HCT116 (cell line): ENCODE data around the gene SORBS1. TPM values are rescaled to one million over a fixed set of nuclear protein-coding genes. Genes with fewer than 3 reads are reported as not detected.

Experiments
- ATAC-seq: fragments of 200-7000 bp; cut with Tn5 transposase; 2 replicates; pipeline ENCODE4 v1.9.1; 2020; ENCODE audit warnings: mild to moderate bottlenecking, moderate library complexity
- BruUV-seq: library from RNA; stranded (reverse); fragments of 400-500 nt; replicated peaks from 2 replicates; lab custom pipeline; 2021; lab: Mats Ljungman, UMichigan
- CTCF ChIA-PET: fragments of 300-600 bp; sonication (Branson Sonifier 250); formaldehyde crosslinking; loops from one replicate; lab custom pipeline; 2021; ENCODE audit warnings: antibody characterized with exemption; lab: Charles Lee
- POLR2A ChIA-PET: fragments of 300-600, 350-600 bp; sonication (Branson Sonifier 250); formaldehyde crosslinking; loops from one replicate; lab custom pipeline; 2021; ENCODE audit warnings: antibody characterized with exemption; lab: Charles Lee
- RAD21 ChIA-PET, 2 experiments: fragments of 300-600 bp; sonication (Branson Sonifier 250); formaldehyde crosslinking; loops; one replicate each; lab custom pipeline; 2023; ENCODE audit warnings: low total read pairs in 2 of 2; ENCODE audit not compliant: uncharacterized antibody in 2 of 2, unreplicated experiment in 2 of 2, low non-redundant PET in 1 of 2; lab: Charles Lee
- DNase-seq: peaks from one replicate; pipeline ENCODE4 v3.0.0-alpha.2; 2010; ENCODE audit warnings: low read depth, low spot score
- H2AFZ ChIP-seq: fragments of 200-600 bp; shearing (Covaris generic), sonication (generic); 2 replicates; pipeline ENCODE4 v1.6.1; 2017; ENCODE audit warnings: low read depth, mixed run types, mixed read lengths, antibody characterized with exemption, low read length; ENCODE audit not compliant: poor library complexity, severe bottlenecking
- H3K27ac ChIP-seq: 2 replicates; pipeline ENCODE4 v1.5.1; 2012; ENCODE audit warnings: low read depth, low read length
- H3K27me3 ChIP-seq: fragments of 200-600 bp; sonication (generic); 2 replicates; pipeline ENCODE4 v1.6.1; 2016; ENCODE audit warnings: mixed run types, low read length, mixed read lengths; ENCODE audit not compliant: insufficient read depth
- H3K36me3 ChIP-seq, 2 experiments: fragments of 200-500 bp in 1 of 2; fragments of 200-600 bp in 1 of 2; sonication (Bioruptor generic) in 1 of 2; sonication (generic) in 1 of 2; 2 replicates each; pipeline versions ENCODE4 v1.5.1 to v1.6.1; 2014 to 2016; ENCODE audit warnings: low read length in 2 of 2, inconsistent platforms in 1 of 2, mixed read lengths in 1 of 2, mixed run types in 1 of 2; ENCODE audit not compliant: insufficient read depth in 2 of 2, control insufficient read depth in 1 of 2
- H3K4me1 ChIP-seq, 2 experiments: fragments of 200-600 bp in 1 of 2; sonication (generic) in 1 of 2; 2 replicates each; pipeline versions ENCODE4 v1.5.1 to v1.6.1; 2012 to 2017; ENCODE audit warnings: low read length in 2 of 2, inconsistent platforms in 1 of 2, mild to moderate bottlenecking in 1 of 2, mixed read lengths in 1 of 2, mixed run types in 1 of 2, moderate library complexity in 1 of 2; ENCODE audit not compliant: insufficient read depth in 2 of 2, control insufficient read depth in 1 of 2
- H3K4me2 ChIP-seq: fragments of 200-600 bp; sonication (generic); 2 replicates; pipeline ENCODE4 v1.6.1; 2017; ENCODE audit warnings: mixed run types, low read length, mixed read lengths
- H3K4me3 ChIP-seq, 2 experiments: fragments of 200-600 bp in 1 of 2; sonication (generic) in 1 of 2; replicated peaks in 1 of 2; 2 replicates each; pipeline ENCODE4 v1.5.1; 2011 to 2016; ENCODE audit warnings: low read length in 2 of 2, control low read depth in 1 of 2, low read depth in 1 of 2, mild to moderate bottlenecking in 1 of 2, mixed read lengths in 1 of 2, mixed run types in 1 of 2
- H3K79me2 ChIP-seq: fragments of 200-600 bp; sonication (generic); 2 replicates; pipeline ENCODE4 v1.6.1; 2017; ENCODE audit warnings: mild to moderate bottlenecking, mixed run types, low read length, moderate library complexity, mixed read lengths; ENCODE audit not compliant: insufficient read depth
- H3K9ac ChIP-seq: fragments of 200-600 bp; sonication (generic); 2 replicates; pipeline ENCODE4 v1.6.1; 2016; ENCODE audit warnings: low read length, mixed read lengths
- H3K9me2 ChIP-seq: fragments of 200-600 bp; sonication (generic), shearing (Covaris generic); 2 replicates; pipeline ENCODE4 v1.6.1; 2017; ENCODE audit warnings: mixed run types, mild to moderate bottlenecking, moderate library complexity; ENCODE audit not compliant: insufficient read depth
- H3K9me3 ChIP-seq, 2 experiments: fragments of 200-500 bp in 1 of 2; fragments of 200-600 bp in 1 of 2; sonication (Bioruptor generic) in 1 of 2; sonication (generic) in 1 of 2; 2 replicates each; pipeline ENCODE4 v1.6.1; 2014 to 2017; ENCODE audit warnings: low read length in 2 of 2, mixed read lengths in 2 of 2, inconsistent platforms in 1 of 2, low read depth in 1 of 2, mild to moderate bottlenecking in 1 of 2, mixed run types in 1 of 2, moderate library complexity in 1 of 2; ENCODE audit not compliant: control insufficient read depth in 1 of 2, insufficient read depth in 1 of 2
- H4K20me1 ChIP-seq: fragments of 200-600 bp; sonication (generic), shearing (Covaris generic); 2 replicates; pipeline ENCODE4 v1.6.1; 2017; ENCODE audit warnings: mixed run types, mild to moderate bottlenecking, moderate library complexity; ENCODE audit not compliant: insufficient read depth
- ATF3 ChIP-seq: IDR thresholded peaks from 2 replicates; pipeline ENCODE4 v1.6.1; 2012
- CBX3 ChIP-seq: IDR thresholded peaks from 2 replicates; pipeline ENCODE4 v1.6.1; 2012; ENCODE audit warnings: low read depth
- CEBPB ChIP-seq: IDR thresholded peaks from 2 replicates; pipeline ENCODE4 v1.6.1; 2012; ENCODE audit warnings: low read depth
- EZH2phosphoT487 ChIP-seq: fragments of 200-600 bp; IDR thresholded peaks from 2 replicates; pipeline ENCODE4 v1.6.1; 2018; ENCODE audit warnings: antibody characterized with exemption, borderline replicate concordance
- FOSL1 ChIP-seq: IDR thresholded peaks from 2 replicates; pipeline ENCODE4 v1.6.1; 2012; ENCODE audit warnings: low read depth
- MAX ChIP-seq: IDR thresholded peaks from 2 replicates; pipeline ENCODE4 v1.6.1; 2012
- POLR2A ChIP-seq: IDR thresholded peaks from 2 replicates; pipeline ENCODE4 v1.7.0; 2011; ENCODE audit warnings: borderline replicate concordance; ENCODE audit not compliant: insufficient read depth, insufficient read length; ENCODE audit errors: extremely low read depth
- RAD21 ChIP-seq: IDR thresholded peaks from 2 replicates; pipeline ENCODE4 v1.6.1; 2012; ENCODE audit warnings: low read depth, mild to moderate bottlenecking
- SP1 ChIP-seq: IDR thresholded peaks from 2 replicates; pipeline ENCODE4 v1.6.1; 2012; ENCODE audit warnings: low read depth
- TCF7L2 ChIP-seq: IDR thresholded peaks from 2 replicates; pipeline ENCODE4 v1.7.0; 2011; ENCODE audit warnings: borderline replicate concordance, inconsistent platforms; ENCODE audit not compliant: insufficient read depth, insufficient read length; ENCODE audit errors: extremely low read depth
- ZFX ChIP-seq: fragments of 450-650 bp; IDR thresholded peaks from 2 replicates; pipeline ENCODE4 v1.6.1; 2017
- intact Hi-C: fragments of 100-400 bp; cut with micrococcal nuclease; formaldehyde crosslinking; loops from 2 replicates; pipeline ENCODE4 v1.10.0; 2022
- total RNA-seq: library from RNA; stranded (reverse); gene quantifications from one replicate; pipeline ENCODE4 v1.2.1, GENCODE V29; 2021; ENCODE audit not compliant: unreplicated experiment
- TF ChIP-seq, protein P1 (sequence below): IDR thresholded peaks from 2 replicates; pipeline ENCODE4 v1.6.1; 2012; ENCODE audit warnings: low read depth
- TF ChIP-seq, protein P2 (sequence below), 3 experiments: fragments of 200-600 bp in 1 of 3; sonication (generic) in 1 of 3; IDR thresholded peaks in 2 of 3; conservative IDR thresholded peaks in 1 of 3; 2 replicates each; pipeline ENCODE4 v1.5.1; 2012 to 2017; ENCODE audit warnings: low read depth in 2 of 3, low read length in 2 of 3, antibody characterized with exemption in 1 of 3, borderline replicate concordance in 1 of 3, control low read depth in 1 of 3, mild to moderate bottlenecking in 1 of 3, mixed read lengths in 1 of 3, mixed run types in 1 of 3, moderate library complexity in 1 of 3; ENCODE audit not compliant: insufficient read depth in 1 of 3

Gene SORBS1
- total RNA-seq, 1 experiment from 2014 or later = 3.4 TPM

- POLR2A ChIA-PET = no interaction called here
- no peak overlapping the region for H3K27ac ChIP-seq
- H3K27me3 ChIP-seq = no peaks in the 10 kb centered on the region
- CTCF ChIA-PET = no interaction called here
- no peak overlapping the region for H3K4me2 ChIP-seq
- H3K79me2 ChIP-seq = no peaks in the 10 kb centered on the region
- H3K9me3 ChIP-seq = no peaks in the 10 kb centered on the region
- RAD21 ChIA-PET = no interaction called here
- no peak for TF ChIP-seq ATF3
- TF ChIP-seq POLR2A = no peak
- TF ChIP-seq CEBPB = no peak
- no peak overlapping the region for H3K9ac ChIP-seq
- H4K20me1 ChIP-seq = no peaks in the 10 kb centered on the region
- ATAC-seq (no peak), DNase-seq (no peak)
- H3K36me3 ChIP-seq = no peaks in the 10 kb centered on the region
- intact Hi-C loops = no loop called here
- no TSS peak for BruUV-seq
- H3K4me3 ChIP-seq = no peak overlapping the region
- H2AFZ ChIP-seq = no peak overlapping the region
- H3K9me2 ChIP-seq = no peaks in the 10 kb centered on the region
- H3K4me1 ChIP-seq = peaks cover 0 to 16% of the 10 kb centered on the region in 2 experiments; a peak in 2 of 4 replicates
Observed at GRCh38 chr10:95331596-95332130, 229.5 kb downstream of the SORBS1 start.

DNA sequence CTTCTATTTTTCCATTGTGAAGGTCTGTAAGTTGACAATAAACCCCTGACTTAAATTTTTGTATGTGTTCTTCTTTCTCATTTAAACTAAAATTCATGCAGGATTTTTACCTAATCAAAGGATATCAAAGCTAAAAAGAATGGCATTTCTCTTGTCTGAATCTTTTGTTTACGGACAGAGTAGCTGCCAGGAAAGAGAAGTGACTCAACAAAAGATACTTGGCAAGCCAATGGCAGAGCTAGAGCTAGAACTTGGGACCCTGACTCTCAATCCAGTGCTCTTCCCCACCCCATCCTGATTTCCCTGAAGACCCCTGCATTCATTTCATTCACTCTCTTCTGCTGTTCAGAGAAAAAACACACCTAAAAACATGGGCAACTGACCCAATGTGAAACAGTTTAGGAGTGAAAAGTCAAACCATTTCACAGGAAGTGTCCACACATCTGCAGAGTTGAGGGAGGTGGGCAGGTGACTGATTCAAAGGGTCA lies 230.2 kb downstream of the SORBS1 start:
- Histone ChIP-seq H3K9ac (no peak overlapping the region), H3K79me2 (no peaks in the 10 kb centered on the region), H2AFZ (no peak overlapping the region), H4K20me1 (no peaks in the 10 kb centered on the region), H3K4me3 (no peak overlapping the region), H3K27ac (no peak overlapping the region), H3K9me3 (no peaks in the 10 kb centered on the region), H3K4me1 (peaks cover 0 to 16% of the 10 kb centered on the region in 2 experiments; a peak in 2 of 4 replicates), H3K27me3 (no peaks in the 10 kb centered on the region), H3K36me3 (no peaks in the 10 kb centered on the region), H3K9me2 (no peaks in the 10 kb centered on the region), H3K4me2 (no peak overlapping the region)
- intact Hi-C loops = no loop called here
- RAD21 ChIA-PET = no interaction called here
- BruUV-seq = no TSS peak
- TF ChIP-seq RAD21 (no peak), ZFX (no peak), SP1 (no peak), ATF3 (no peak), FOSL1 (no peak), CBX3 (no peak), TCF7L2 (no peak), MAX (no peak), EZH2phosphoT487 (no peak)
- TF ChIP-seq, protein P1, sequence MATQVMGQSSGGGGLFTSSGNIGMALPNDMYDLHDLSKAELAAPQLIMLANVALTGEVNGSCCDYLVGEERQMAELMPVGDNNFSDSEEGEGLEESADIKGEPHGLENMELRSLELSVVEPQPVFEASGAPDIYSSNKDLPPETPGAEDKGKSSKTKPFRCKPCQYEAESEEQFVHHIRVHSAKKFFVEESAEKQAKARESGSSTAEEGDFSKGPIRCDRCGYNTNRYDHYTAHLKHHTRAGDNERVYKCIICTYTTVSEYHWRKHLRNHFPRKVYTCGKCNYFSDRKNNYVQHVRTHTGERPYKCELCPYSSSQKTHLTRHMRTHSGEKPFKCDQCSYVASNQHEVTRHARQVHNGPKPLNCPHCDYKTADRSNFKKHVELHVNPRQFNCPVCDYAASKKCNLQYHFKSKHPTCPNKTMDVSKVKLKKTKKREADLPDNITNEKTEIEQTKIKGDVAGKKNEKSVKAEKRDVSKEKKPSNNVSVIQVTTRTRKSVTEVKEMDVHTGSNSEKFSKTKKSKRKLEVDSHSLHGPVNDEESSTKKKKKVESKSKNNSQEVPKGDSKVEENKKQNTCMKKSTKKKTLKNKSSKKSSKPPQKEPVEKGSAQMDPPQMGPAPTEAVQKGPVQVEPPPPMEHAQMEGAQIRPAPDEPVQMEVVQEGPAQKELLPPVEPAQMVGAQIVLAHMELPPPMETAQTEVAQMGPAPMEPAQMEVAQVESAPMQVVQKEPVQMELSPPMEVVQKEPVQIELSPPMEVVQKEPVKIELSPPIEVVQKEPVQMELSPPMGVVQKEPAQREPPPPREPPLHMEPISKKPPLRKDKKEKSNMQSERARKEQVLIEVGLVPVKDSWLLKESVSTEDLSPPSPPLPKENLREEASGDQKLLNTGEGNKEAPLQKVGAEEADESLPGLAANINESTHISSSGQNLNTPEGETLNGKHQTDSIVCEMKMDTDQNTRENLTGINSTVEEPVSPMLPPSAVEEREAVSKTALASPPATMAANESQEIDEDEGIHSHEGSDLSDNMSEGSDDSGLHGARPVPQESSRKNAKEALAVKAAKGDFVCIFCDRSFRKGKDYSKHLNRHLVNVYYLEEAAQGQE = no peak
- TF ChIP-seq, protein P2, sequence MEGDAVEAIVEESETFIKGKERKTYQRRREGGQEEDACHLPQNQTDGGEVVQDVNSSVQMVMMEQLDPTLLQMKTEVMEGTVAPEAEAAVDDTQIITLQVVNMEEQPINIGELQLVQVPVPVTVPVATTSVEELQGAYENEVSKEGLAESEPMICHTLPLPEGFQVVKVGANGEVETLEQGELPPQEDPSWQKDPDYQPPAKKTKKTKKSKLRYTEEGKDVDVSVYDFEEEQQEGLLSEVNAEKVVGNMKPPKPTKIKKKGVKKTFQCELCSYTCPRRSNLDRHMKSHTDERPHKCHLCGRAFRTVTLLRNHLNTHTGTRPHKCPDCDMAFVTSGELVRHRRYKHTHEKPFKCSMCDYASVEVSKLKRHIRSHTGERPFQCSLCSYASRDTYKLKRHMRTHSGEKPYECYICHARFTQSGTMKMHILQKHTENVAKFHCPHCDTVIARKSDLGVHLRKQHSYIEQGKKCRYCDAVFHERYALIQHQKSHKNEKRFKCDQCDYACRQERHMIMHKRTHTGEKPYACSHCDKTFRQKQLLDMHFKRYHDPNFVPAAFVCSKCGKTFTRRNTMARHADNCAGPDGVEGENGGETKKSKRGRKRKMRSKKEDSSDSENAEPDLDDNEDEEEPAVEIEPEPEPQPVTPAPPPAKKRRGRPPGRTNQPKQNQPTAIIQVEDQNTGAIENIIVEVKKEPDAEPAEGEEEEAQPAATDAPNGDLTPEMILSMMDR (IDR thresholded peaks at IDR 0.05 in 2 of 3, conservative IDR thresholded peaks at IDR 0.05 in 1 of 3; ENCODE audit: borderline replicate concordance in 1 of 3, insufficient read depth in 1 of 3, low read depth in 2 of 3, low read length in 2 of 3) = no peak
- ATAC-seq = no peak
- DNase-seq = no peak
- CTCF ChIA-PET = no interaction called here
- POLR2A ChIA-PET = no interaction called here
